IPS-18a (cell line): ENCODE data around the gene NPIPB2.
A peak's percentile ranks its signal among the peaks of the same experiment; 100 is the strongest.
"Not testable (repeated sequence)": the region's sequence is repeated elsewhere in the genome, so short reads cannot be mapped to it uniquely, and the experiment has no call there.

ENCODE experiments used
- H3K27ac ChIP-seq: one replicate; pipeline ENCODE4 v1.5.1; 2013; ENCODE audit warnings: low read length
- H3K27me3 ChIP-seq: one replicate; pipeline ENCODE4 v1.6.1; 2013; ENCODE audit warnings: mild to moderate bottlenecking, low read length; ENCODE audit not compliant: control insufficient read depth, insufficient read depth
- H3K36me3 ChIP-seq: one replicate; pipeline ENCODE4 v1.6.1; 2013; ENCODE audit warnings: low read depth, low read length; ENCODE audit not compliant: control insufficient read depth
- H3K4me1 ChIP-seq: one replicate; pipeline ENCODE4 v1.6.1; 2013; ENCODE audit warnings: low read depth, low read length; ENCODE audit not compliant: control insufficient read depth
- H3K4me3 ChIP-seq: one replicate; pipeline ENCODE4 v1.5.1; 2013; ENCODE audit warnings: low read length
- H3K9ac ChIP-seq: one replicate; pipeline ENCODE4 v1.6.1; 2013; ENCODE audit warnings: mild to moderate bottlenecking, low read length, moderate library complexity
- H3K9me3 ChIP-seq: one replicate; pipeline ENCODE4 v1.6.1; 2013; ENCODE audit warnings: low read depth, low read length; ENCODE audit not compliant: control insufficient read depth

The NPIPB2 gene

GRCh38 chr16:11956558-11956957, 14.7 kb upstream of the NPIPB2 start:
- H3K27me3 ChIP-seq, result no peaks in the 10 kb centered on the region
- H3K9ac ChIP-seq, result no peak overlapping the region
- no peaks in the 10 kb centered on the region for H3K4me1 ChIP-seq
- no peaks in the 10 kb centered on the region for H3K36me3 ChIP-seq
- H3K27ac ChIP-seq, result no peak overlapping the region
- H3K9me3 ChIP-seq, result no peaks in the 10 kb centered on the region
- no peak overlapping the region for H3K4me3 ChIP-seq

- Histone ChIP-seq H3K4me1 (no peaks in the 10 kb centered on the region), H3K27ac (no peak overlapping the region), H3K27me3 (no peaks in the 10 kb centered on the region), H3K4me3 (no peak overlapping the region), H3K9me3 (no peaks in the 10 kb centered on the region), H3K9ac (no peak overlapping the region), H3K36me3 (no peaks in the 10 kb centered on the region)
These were observed 13.9 kb upstream of the NPIPB2 start for GRCh38 chr16:11955713-11956123.

GRCh38 chr16:11953576-11953975, 11.7 kb upstream of the NPIPB2 start:
- not testable (repeated sequence) for H3K9ac ChIP-seq, H3K4me1 ChIP-seq, H3K36me3 ChIP-seq, H3K9me3 ChIP-seq, H3K27ac ChIP-seq, H3K27me3 ChIP-seq, H3K4me3 ChIP-seq

- Histone ChIP-seq H3K9me3 (no peaks in the 10 kb centered on the region), H3K27me3 (no peaks in the 10 kb centered on the region), H3K27ac (no peak overlapping the region), H3K4me1 (no peaks in the 10 kb centered on the region), H3K9ac (no peak overlapping the region), H3K4me3 (no peak overlapping the region), H3K36me3 (no peaks in the 10 kb centered on the region)
These were observed 8.5 kb upstream of the NPIPB2 start for GRCh38 chr16:11950388-11950787.

GRCh38 chr16:11949527-11949926, 7.7 kb upstream of the NPIPB2 start:
- H3K9ac ChIP-seq, result no peak overlapping the region
- no peak overlapping the region for H3K27ac ChIP-seq
- H3K27me3 ChIP-seq, result no peaks in the 10 kb centered on the region
- H3K9me3 ChIP-seq, result no peaks in the 10 kb centered on the region
- H3K36me3 ChIP-seq, result no peaks in the 10 kb centered on the region
- no peaks in the 10 kb centered on the region for H3K4me1 ChIP-seq
- H3K4me3 ChIP-seq, result no peak overlapping the region

GRCh38 chr16:11948819-11949218, 7.0 kb upstream of the NPIPB2 start:
- H3K27ac ChIP-seq, result no peak overlapping the region
- no peaks in the 10 kb centered on the region for H3K9me3 ChIP-seq
- no peaks in the 10 kb centered on the region for H3K36me3 ChIP-seq
- H3K4me3 ChIP-seq, result no peak overlapping the region
- no peak overlapping the region for H3K9ac ChIP-seq
- H3K27me3 ChIP-seq, result no peaks in the 10 kb centered on the region
- no peaks in the 10 kb centered on the region for H3K4me1 ChIP-seq

GRCh38 chr16:11946433-11946832, 4.6 kb upstream of the NPIPB2 start:
- H3K27me3 ChIP-seq, result no peaks in the 10 kb centered on the region
- no peaks in the 10 kb centered on the region for H3K4me1 ChIP-seq
- H3K27ac ChIP-seq, result no peak overlapping the region
- no peaks in the 10 kb centered on the region for H3K36me3 ChIP-seq
- no peaks in the 10 kb centered on the region for H3K9me3 ChIP-seq
- H3K9ac ChIP-seq, result no peak overlapping the region
- no peak overlapping the region for H3K4me3 ChIP-seq

- not testable (repeated sequence) for H3K36me3 ChIP-seq, H3K9ac ChIP-seq, H3K4me1 ChIP-seq, H3K27me3 ChIP-seq, H3K27ac ChIP-seq, H3K9me3 ChIP-seq, H3K4me3 ChIP-seq
These were observed 14.5 kb downstream of the NPIPB2 start for GRCh38 chr16:11927350-11927749.

- H3K4me1 ChIP-seq, H3K9me3 ChIP-seq, H3K27ac ChIP-seq, H3K36me3 ChIP-seq, H3K27me3 ChIP-seq, H3K9ac ChIP-seq, H3K4me3 ChIP-seq: not testable (repeated sequence)
These were observed 17.8 kb downstream of the NPIPB2 start for GRCh38 chr16:11924046-11924445.

- no peaks in the 10 kb centered on the region for H3K27me3 ChIP-seq
- peaks cover 17% of the 10 kb centered on the region for H3K4me1 ChIP-seq
- H3K9me3 ChIP-seq, result no peaks in the 10 kb centered on the region
- H3K9ac ChIP-seq, result peak overlapping the region; percentile 14
- H3K4me3 ChIP-seq, result peak overlapping the region; percentile 62
- peak overlapping the region; percentile 35 for H3K27ac ChIP-seq
- H3K36me3 ChIP-seq, result no peaks in the 10 kb centered on the region
These were observed 25.1 kb downstream of the NPIPB2 start for GRCh38 chr16:11916524-11917285.

GRCh38 chr16:11915644-11916523, 26.0 kb downstream of the NPIPB2 start, which contains the start of gene GSPT1:
TSS of gene GSPT1 (minus strand) at chr16:11915956. CDS start at chr16:11915720, 236 bp downstream.
- no peaks in the 10 kb centered on the region for H3K9me3 ChIP-seq
- H3K27ac ChIP-seq, result peak within 1 kb of the TSS; percentile 35
- peaks cover 17% of the 10 kb centered on the region for H3K4me1 ChIP-seq

More at GRCh38 chr16:11915644-11916523, 26.0 kb downstream of the NPIPB2 start, which contains the start of gene GSPT1:
- H3K36me3 ChIP-seq, result no peaks in the 10 kb centered on the region
- peak within 1 kb of the TSS; percentile 75 for H3K9ac ChIP-seq
- no peaks in the 10 kb centered on the region for H3K27me3 ChIP-seq
- H3K4me3 ChIP-seq, result peak within 1 kb of the TSS; percentile 76
